ENCODE measurements around the gene SSH2.
"Not testable (repeated sequence)": the region's sequence is repeated elsewhere in the genome, so short reads cannot be mapped to it uniquely, and the experiment has no call there.

Gene SSH2

GRCh38 chr17:29929533-29930408, at the start of gene SSH2:
SSH2 (minus strand) TSS chr17:29930228; CDS start chr17:29930000, 228 bp downstream.
- DNase-seq (ENCODE audit: low read depth in 3 of 3, low spot score in 1 of 3) = peak; percentile 67 to 78 (median 75)

- no peak for DNase-seq (ENCODE audit: low read depth in 3 of 3, low spot score in 1 of 3)
These were observed 47.8 kb upstream of the SSH2 start for GRCh38 chr17:29977836-29978235.

GRCh38 chr17:29973005-29973404, 43.0 kb upstream of the SSH2 start:
- no peak for DNase-seq (ENCODE audit: low read depth in 3 of 3, low spot score in 1 of 3)

- no peak for DNase-seq (ENCODE audit: low read depth in 3 of 3, low spot score in 1 of 3)
These were observed 42.2 kb upstream of the SSH2 start for GRCh38 chr17:29972277-29972676.

GRCh38 chr17:29968271-29968670, 38.2 kb upstream of the SSH2 start:
- no peak for DNase-seq (ENCODE audit: low read depth in 3 of 3, low spot score in 1 of 3)

GRCh38 chr17:29962656-29963055, 32.6 kb upstream of the SSH2 start:
- DNase-seq (ENCODE audit: low read depth in 3 of 3, low spot score in 1 of 3) = no peak

GRCh38 chr17:29959658-29960337, 29.8 kb upstream of the SSH2 start:
- no peak for DNase-seq (ENCODE audit: low read depth in 3 of 3, low spot score in 1 of 3)

GRCh38 chr17:29958947-29959657, 29.1 kb upstream of the SSH2 start:
- DNase-seq (ENCODE audit: low read depth in 3 of 3, low spot score in 1 of 3) = no peak

- not testable (repeated sequence) for DNase-seq (ENCODE audit: low read depth in 3 of 3, low spot score in 1 of 3)
These were observed 27.5 kb upstream of the SSH2 start for GRCh38 chr17:29957488-29957887.

GRCh38 chr17:29956225-29956624, 26.2 kb upstream of the SSH2 start:
- DNase-seq (ENCODE audit: low read depth in 3 of 3, low spot score in 1 of 3) = no peak

- no peak for DNase-seq (ENCODE audit: low read depth in 3 of 3, low spot score in 1 of 3)
These were observed 24.4 kb upstream of the SSH2 start for GRCh38 chr17:29954405-29954804.

GRCh38 chr17:29949696-29950095, 19.7 kb upstream of the SSH2 start:
- no peak for DNase-seq (ENCODE audit: low read depth in 3 of 3, low spot score in 1 of 3)

- DNase-seq (ENCODE audit: low read depth in 3 of 3, low spot score in 1 of 3) = no peak
These were observed 18.6 kb upstream of the SSH2 start for GRCh38 chr17:29948448-29949215.

GRCh38 chr17:29945281-29945680, 15.3 kb upstream of the SSH2 start:
- DNase-seq (ENCODE audit: low read depth in 3 of 3, low spot score in 1 of 3) = no peak

- no peak for DNase-seq (ENCODE audit: low read depth in 3 of 3, low spot score in 1 of 3)
These were observed 11.3 kb upstream of the SSH2 start, which contains the start of gene EFCAB5 for GRCh38 chr17:29941334-29941733. EFCAB5 (plus strand) TSS chr17:29941634; CDS start chr17:29941797, 163 bp downstream.

GRCh38 chr17:29936724-29937123, 6.7 kb upstream of the SSH2 start:
- DNase-seq (ENCODE audit: low read depth in 3 of 3, low spot score in 1 of 3) = no peak

- not testable (repeated sequence) for DNase-seq (ENCODE audit: low read depth in 3 of 3, low spot score in 1 of 3)
These were observed 5.9 kb upstream of the SSH2 start for GRCh38 chr17:29935909-29936308.

GRCh38 chr17:29933379-29933778, 3.4 kb upstream of the SSH2 start:
- no peak for DNase-seq (ENCODE audit: low read depth in 3 of 3, low spot score in 1 of 3)

GRCh38 chr17:29931231-29931932, 1.4 kb upstream of the SSH2 start:
- DNase-seq (ENCODE audit: low read depth in 3 of 3, low spot score in 1 of 3) = peak in 2 of 3 donors; percentile 38 to 57

GRCh38 chr17:29930409-29931010, 482 bp upstream of the SSH2 start:
- DNase-seq (ENCODE audit: low read depth in 3 of 3, low spot score in 1 of 3) = no peak

Measured in stimulated activated CD4-positive, alpha-beta T cell treated with anti-CD3 and anti-CD28 coated beads, TNF-alpha, amount 100 ng/mL, for 1 hour (primary cell).